Parathyroid adenoma (tissue), 2 donors: Measurements from ENCODE around the gene ZC3H13.

Experiments
- H2AFZ ChIP-seq: fragments of 300-600 bp; sonication (generic); one replicate; pipeline ENCODE4 v1.7.0; 2017; ENCODE audit warnings: antibody characterized with exemption, mild to moderate bottlenecking
- H3K27ac ChIP-seq: fragments of 300-600 bp; sonication (generic); one replicate; pipeline ENCODE4 v1.7.0; 2017
- H3K27me3 ChIP-seq: fragments of 300-600 bp; sonication (generic); one replicate; pipeline ENCODE4 v1.7.0; 2017; ENCODE audit warnings: low read length; ENCODE audit not compliant: control insufficient read depth, insufficient read depth
- H3K36me3 ChIP-seq: fragments of 300-600 bp; sonication (generic); one replicate; pipeline ENCODE4 v1.7.0; 2017; ENCODE audit warnings: low read length; ENCODE audit not compliant: control insufficient read depth, insufficient read depth
- H3K4me1 ChIP-seq: fragments of 300-600 bp; sonication (generic); one replicate; pipeline ENCODE4 v1.7.0; 2017; ENCODE audit warnings: control low read depth
- H3K4me2 ChIP-seq: fragments of 300-600 bp; sonication (generic); one replicate; pipeline ENCODE4 v1.7.0; 2017; ENCODE audit warnings: low read length
- H3K4me3 ChIP-seq: fragments of 300-600 bp; sonication (generic); one replicate; pipeline ENCODE4 v1.7.0; 2017; ENCODE audit warnings: low read depth, low read length
- H3K79me2 ChIP-seq: fragments of 300-600 bp; sonication (generic); one replicate; pipeline ENCODE4 v1.7.0; 2017; ENCODE audit warnings: control low read depth
- H3K9ac ChIP-seq: fragments of 300-600 bp; sonication (generic); one replicate; pipeline ENCODE4 v1.7.0; 2017; ENCODE audit warnings: mild to moderate bottlenecking
- H3K9me3 ChIP-seq: fragments of 300-600 bp; sonication (generic); one replicate; pipeline ENCODE4 v1.7.0; 2017; ENCODE audit warnings: low read length; ENCODE audit not compliant: control insufficient read depth
- TF ChIP-seq, protein P1 (sequence below): fragments of 300-600 bp; sonication (generic); IDR thresholded peaks from one replicate; pipeline ENCODE4 v1.7.0; 2017; ENCODE audit warnings: antibody characterized with exemption, mild to moderate bottlenecking
- donor health status: primary hyperparathyroidism.

Gene ZC3H13

GRCh38 chr13:45928843-45929242 lies 123.7 kb downstream of the ZC3H13 start:
- H2AFZ ChIP-seq: no peak overlapping the region

GRCh38 chr13:45928176-45928575 lies 124.4 kb downstream of the ZC3H13 start:
- Histone ChIP-seq H3K27me3 (no peaks in the 10 kb centered on the region), H2AFZ (no peak overlapping the region), H3K27ac (no peak overlapping the region), H3K4me3 (no peak overlapping the region), H3K9me3 (no peaks in the 10 kb centered on the region), H3K4me1 (no peaks in the 10 kb centered on the region), H3K9ac (no peak overlapping the region), H3K4me2 (no peak overlapping the region), H3K36me3 (no peaks in the 10 kb centered on the region), H3K79me2 (no peaks in the 10 kb centered on the region)
- TF ChIP-seq, protein P1, sequence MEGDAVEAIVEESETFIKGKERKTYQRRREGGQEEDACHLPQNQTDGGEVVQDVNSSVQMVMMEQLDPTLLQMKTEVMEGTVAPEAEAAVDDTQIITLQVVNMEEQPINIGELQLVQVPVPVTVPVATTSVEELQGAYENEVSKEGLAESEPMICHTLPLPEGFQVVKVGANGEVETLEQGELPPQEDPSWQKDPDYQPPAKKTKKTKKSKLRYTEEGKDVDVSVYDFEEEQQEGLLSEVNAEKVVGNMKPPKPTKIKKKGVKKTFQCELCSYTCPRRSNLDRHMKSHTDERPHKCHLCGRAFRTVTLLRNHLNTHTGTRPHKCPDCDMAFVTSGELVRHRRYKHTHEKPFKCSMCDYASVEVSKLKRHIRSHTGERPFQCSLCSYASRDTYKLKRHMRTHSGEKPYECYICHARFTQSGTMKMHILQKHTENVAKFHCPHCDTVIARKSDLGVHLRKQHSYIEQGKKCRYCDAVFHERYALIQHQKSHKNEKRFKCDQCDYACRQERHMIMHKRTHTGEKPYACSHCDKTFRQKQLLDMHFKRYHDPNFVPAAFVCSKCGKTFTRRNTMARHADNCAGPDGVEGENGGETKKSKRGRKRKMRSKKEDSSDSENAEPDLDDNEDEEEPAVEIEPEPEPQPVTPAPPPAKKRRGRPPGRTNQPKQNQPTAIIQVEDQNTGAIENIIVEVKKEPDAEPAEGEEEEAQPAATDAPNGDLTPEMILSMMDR: no peak

More at GRCh38 chr13:45928843-45929242, 123.7 kb downstream of the ZC3H13 start:
- Histone ChIP-seq H3K9me3 (no peaks in the 10 kb centered on the region), H3K79me2 (no peaks in the 10 kb centered on the region), H3K4me2 (no peak overlapping the region), H3K27ac (no peak overlapping the region), H3K4me1 (no peaks in the 10 kb centered on the region), H3K27me3 (no peaks in the 10 kb centered on the region), H3K4me3 (no peak overlapping the region), H3K36me3 (no peaks in the 10 kb centered on the region), H3K9ac (no peak overlapping the region)
- TF ChIP-seq, protein P1: no peak

DNA sequence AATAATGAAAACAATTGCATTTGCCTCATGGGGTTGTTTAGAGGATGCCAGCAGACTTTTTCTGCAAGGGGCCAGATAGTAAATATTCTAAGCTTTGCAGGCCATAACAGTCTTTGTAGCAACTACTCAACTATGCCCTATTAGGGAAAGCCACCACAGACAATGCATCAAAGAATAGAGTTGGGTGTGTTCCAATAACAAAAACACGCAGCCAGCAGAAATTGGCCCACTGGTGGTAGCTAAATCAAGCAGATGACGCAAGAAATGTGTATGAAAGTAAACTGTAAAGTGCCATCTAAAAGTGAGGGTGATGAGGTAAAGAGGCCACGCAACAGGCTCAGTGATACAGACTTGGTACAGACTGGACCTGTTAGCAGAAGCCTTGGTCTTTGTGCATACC lies 125.8 kb downstream of the ZC3H13 start:
- no peak overlapping the region for H3K27ac ChIP-seq

DNA sequence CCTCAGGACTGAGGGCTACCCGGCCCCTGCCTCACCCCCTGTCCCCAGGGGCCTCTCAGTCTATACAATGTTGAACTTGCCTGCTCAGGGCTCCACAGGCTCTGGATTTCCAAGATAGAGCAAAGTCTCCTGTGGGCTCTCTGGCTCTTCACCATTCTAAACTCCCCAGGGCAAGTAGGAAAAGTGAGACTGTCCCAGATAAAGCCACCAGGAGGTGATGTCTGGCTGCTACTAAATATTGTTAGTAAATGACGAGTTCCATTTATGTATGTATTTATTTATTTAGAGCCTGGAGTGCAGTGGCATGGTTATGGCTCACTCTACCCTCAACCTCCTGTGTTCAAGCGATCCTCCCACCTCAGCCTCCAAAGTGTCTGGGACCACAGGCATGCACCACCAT lies 127.4 kb downstream of the ZC3H13 start:
- no peak overlapping the region for H3K9ac ChIP-seq
- TF ChIP-seq, protein P1: no peak
- no peaks in the 10 kb centered on the region for H3K36me3 ChIP-seq
- no peaks in the 10 kb centered on the region for H3K27me3 ChIP-seq
- H3K79me2 ChIP-seq: no peaks in the 10 kb centered on the region
- no peak overlapping the region for H3K4me2 ChIP-seq
- H3K4me3 ChIP-seq: no peak overlapping the region
- no peak overlapping the region for H2AFZ ChIP-seq
- H3K27ac ChIP-seq: no peak overlapping the region
- H3K4me1 ChIP-seq: no peaks in the 10 kb centered on the region
- no peaks in the 10 kb centered on the region for H3K9me3 ChIP-seq

More for the DNA sequence above, 125.8 kb downstream of the ZC3H13 start:
- H2AFZ ChIP-seq: no peak overlapping the region
- no peaks in the 10 kb centered on the region for H3K9me3 ChIP-seq
- H3K79me2 ChIP-seq: no peaks in the 10 kb centered on the region
- no peaks in the 10 kb centered on the region for H3K36me3 ChIP-seq
- no peak overlapping the region for H3K4me3 ChIP-seq
- H3K4me1 ChIP-seq: no peaks in the 10 kb centered on the region
- no peak overlapping the region for H3K9ac ChIP-seq
- TF ChIP-seq, protein P1: no peak
- no peaks in the 10 kb centered on the region for H3K27me3 ChIP-seq
- H3K4me2 ChIP-seq: no peak overlapping the region

- Histone ChIP-seq H3K36me3 (no peaks in the 10 kb centered on the region), H3K79me2 (no peaks in the 10 kb centered on the region), H3K4me3 (no peak overlapping the region), H3K4me1 (no peaks in the 10 kb centered on the region), H3K27ac (no peak overlapping the region), H3K4me2 (no peak overlapping the region), H2AFZ (no peak overlapping the region), H3K9ac (no peak overlapping the region), H3K27me3 (no peaks in the 10 kb centered on the region), H3K9me3 (no peaks in the 10 kb centered on the region)
- TF ChIP-seq, protein P1: no peak
Observed at GRCh38 chr13:45921162-45921736, 131.3 kb downstream of the ZC3H13 start.
